Activated B cell treated with CpG ODN at 0.5 μM for 24 hours (primary cell): ENCODE measurements around the gene C1orf174. TPM values are rescaled to one million over a fixed set of nuclear protein-coding genes. Genes with fewer than 3 reads are reported as not detected.

Experiments
- ATAC-seq: fragments of 200-7000 bp; cut with Tn5 transposase; one replicate; pipeline ENCODE4 v1.10.0; 2021; ENCODE audit warnings: low read depth, mild to moderate bottlenecking, moderate library complexity
- CTCF ChIA-PET: fragments of 350-600 bp; sonication (Branson Sonifier 250); formaldehyde crosslinking; loops from one replicate; lab custom pipeline; 2021; ENCODE audit warnings: antibody characterized with exemption; lab: Charles Lee
- POLR2A ChIA-PET: fragments of 350-600 bp; sonication (Branson Sonifier 250); formaldehyde crosslinking; loops from one replicate; lab custom pipeline; 2021; ENCODE audit warnings: antibody characterized with exemption; lab: Charles Lee
- DNase-seq: peaks from one replicate; pipeline ENCODE4 v3.0.0; 2022
- H3K27ac Mint-ChIP-seq: one replicate; pipeline ENCODE4 v1.8.0; 2020; ENCODE audit warnings: mixed read lengths
- H3K27me3 Mint-ChIP-seq: one replicate; pipeline ENCODE4 v1.8.0; 2021; ENCODE audit warnings: mixed read lengths
- H3K36me3 Mint-ChIP-seq: one replicate; pipeline ENCODE4 v1.8.0; 2021; ENCODE audit warnings: low read depth, mixed read lengths
- H3K4me1 Mint-ChIP-seq: one replicate; pipeline ENCODE4 v1.8.0; 2021; ENCODE audit warnings: mixed read lengths
- H3K4me3 Mint-ChIP-seq: one replicate; pipeline ENCODE4 v1.8.0; 2020; ENCODE audit warnings: mild to moderate bottlenecking, mixed read lengths
- H3K9me3 Mint-ChIP-seq: one replicate; pipeline ENCODE4 v1.8.0; 2020; ENCODE audit warnings: mixed read lengths
- intact Hi-C: fragments of 100-400 bp; cut with micrococcal nuclease; formaldehyde crosslinking; loops from one replicate; pipeline ENCODE4 v1.15.1; 2024
- total RNA-seq: library from RNA; stranded (reverse); gene quantifications from 2 replicates; pipeline ENCODE4 v1.2.3, GENCODE V29; 2022
- TF ChIP-seq, protein P1 (sequence below): fragments of 200-600 bp; IDR thresholded peaks from one replicate; pipeline ENCODE4 v1.8.0; 2022; ENCODE audit warnings: antibody characterized with exemption, mild to moderate bottlenecking

C1orf174 gene
- total RNA-seq, 1 donor from 2014 or later, result 27.5 TPM

DNA sequence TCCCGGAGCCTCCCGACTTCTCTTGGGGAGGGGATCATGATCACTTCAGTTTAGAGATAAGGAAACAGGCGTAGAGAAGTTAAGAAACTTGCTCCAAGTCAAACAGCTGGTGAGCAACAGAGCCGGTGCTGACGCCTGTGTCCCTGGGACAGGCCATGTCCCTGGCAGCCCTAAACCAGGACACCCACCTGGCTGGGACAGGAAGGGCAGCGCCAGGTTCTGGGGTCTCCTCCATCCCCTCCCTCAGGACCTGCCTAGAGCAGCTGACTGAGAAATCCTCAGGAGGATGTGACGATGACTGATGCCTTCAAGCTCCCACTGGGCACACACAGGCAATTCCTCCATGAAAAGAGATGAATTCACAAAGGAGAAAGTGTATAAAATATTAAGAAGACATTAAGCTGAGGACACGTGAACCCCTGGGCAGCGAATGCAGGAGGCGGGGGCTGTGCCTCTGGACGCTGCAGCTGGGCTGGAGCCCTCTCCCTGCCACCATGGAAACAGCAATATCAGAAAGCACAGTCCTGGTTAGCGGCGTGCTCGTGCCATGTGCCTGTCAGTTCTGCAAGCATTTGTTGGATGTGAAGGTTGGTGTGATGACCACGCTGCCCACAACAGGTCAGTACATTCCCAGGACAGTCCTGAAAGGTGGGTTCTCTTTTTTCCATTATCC, 40.1 kb upstream of the C1orf174 start:
- H3K4me1 Mint-ChIP-seq, result no peaks in the 10 kb centered on the region
- ATAC-seq, result no peak
- peaks cover 3% of the 10 kb centered on the region for H3K36me3 Mint-ChIP-seq
- ChIA-PET CTCF (no interaction called here), POLR2A (interaction anchor here (0.6 kb wide), 1 partner anchor 67 kb away, joined by 4 read pairs; no protein-coding TSS in a partner anchor)
- H3K27me3 Mint-ChIP-seq, result peaks cover 7% of the 10 kb centered on the region
- no peak for DNase-seq
- intact Hi-C loops, result no loop called here
- H3K9me3 Mint-ChIP-seq, result peaks cover 8% of the 10 kb centered on the region
- no peak overlapping the region for H3K4me3 Mint-ChIP-seq
- TF ChIP-seq, protein P1, sequence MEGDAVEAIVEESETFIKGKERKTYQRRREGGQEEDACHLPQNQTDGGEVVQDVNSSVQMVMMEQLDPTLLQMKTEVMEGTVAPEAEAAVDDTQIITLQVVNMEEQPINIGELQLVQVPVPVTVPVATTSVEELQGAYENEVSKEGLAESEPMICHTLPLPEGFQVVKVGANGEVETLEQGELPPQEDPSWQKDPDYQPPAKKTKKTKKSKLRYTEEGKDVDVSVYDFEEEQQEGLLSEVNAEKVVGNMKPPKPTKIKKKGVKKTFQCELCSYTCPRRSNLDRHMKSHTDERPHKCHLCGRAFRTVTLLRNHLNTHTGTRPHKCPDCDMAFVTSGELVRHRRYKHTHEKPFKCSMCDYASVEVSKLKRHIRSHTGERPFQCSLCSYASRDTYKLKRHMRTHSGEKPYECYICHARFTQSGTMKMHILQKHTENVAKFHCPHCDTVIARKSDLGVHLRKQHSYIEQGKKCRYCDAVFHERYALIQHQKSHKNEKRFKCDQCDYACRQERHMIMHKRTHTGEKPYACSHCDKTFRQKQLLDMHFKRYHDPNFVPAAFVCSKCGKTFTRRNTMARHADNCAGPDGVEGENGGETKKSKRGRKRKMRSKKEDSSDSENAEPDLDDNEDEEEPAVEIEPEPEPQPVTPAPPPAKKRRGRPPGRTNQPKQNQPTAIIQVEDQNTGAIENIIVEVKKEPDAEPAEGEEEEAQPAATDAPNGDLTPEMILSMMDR, result no peak
- no peak overlapping the region for H3K27ac Mint-ChIP-seq

DNA sequence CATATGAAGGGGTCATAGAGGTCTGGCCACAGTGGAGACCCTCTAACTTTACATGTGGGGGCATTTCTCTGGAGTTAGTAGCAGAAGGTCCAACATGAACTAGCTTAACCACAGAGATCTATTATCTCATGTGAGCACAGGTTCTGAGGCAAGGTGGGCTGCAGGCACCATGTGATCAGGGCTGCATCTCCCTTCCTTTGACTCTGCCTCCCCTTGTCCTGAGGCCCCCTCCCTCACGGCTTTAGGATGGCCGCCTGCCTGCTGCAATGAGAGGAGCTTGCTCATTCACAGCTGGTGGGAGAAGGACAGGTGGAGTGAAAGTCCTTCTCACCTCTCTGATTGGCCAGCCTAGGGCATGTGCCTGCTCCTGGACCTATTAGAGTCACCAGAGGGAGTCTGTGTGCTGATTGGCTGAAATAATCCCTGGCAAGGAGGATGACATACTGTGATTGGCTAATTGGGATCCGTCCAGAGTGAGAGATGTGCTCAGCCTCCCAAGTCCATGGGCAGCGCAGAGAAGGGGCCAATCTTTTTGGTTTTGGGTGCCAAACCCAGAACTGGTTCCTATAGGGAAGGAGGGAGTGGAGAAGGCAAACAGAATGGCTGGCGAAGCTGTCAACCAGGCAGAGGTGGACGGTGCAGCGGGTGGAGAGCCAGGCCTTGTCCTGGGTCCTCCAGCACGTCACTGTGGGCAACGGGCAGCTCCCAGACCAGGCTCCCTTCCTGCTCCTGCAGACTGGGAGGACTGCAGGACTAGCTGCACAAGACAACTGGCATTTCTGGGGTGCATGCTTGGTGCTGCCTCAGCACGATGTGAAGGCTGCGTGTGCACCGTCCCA, 39.4 kb upstream of the C1orf174 start:
- peaks cover 3% of the 10 kb centered on the region for H3K36me3 Mint-ChIP-seq
- TF ChIP-seq, protein P1, result no peak
- ATAC-seq (no peak), DNase-seq (no peak)
- intact Hi-C loops, result no loop called here
- CTCF ChIA-PET, result no interaction called here
- H3K4me1 Mint-ChIP-seq, result no peaks in the 10 kb centered on the region
- POLR2A ChIA-PET, result no interaction called here
- H3K27me3 Mint-ChIP-seq, result peaks cover 10% of the 10 kb centered on the region
- no peak overlapping the region for H3K27ac Mint-ChIP-seq
- peaks cover 8% of the 10 kb centered on the region for H3K9me3 Mint-ChIP-seq
- H3K4me3 Mint-ChIP-seq, result no peak overlapping the region

DNA sequence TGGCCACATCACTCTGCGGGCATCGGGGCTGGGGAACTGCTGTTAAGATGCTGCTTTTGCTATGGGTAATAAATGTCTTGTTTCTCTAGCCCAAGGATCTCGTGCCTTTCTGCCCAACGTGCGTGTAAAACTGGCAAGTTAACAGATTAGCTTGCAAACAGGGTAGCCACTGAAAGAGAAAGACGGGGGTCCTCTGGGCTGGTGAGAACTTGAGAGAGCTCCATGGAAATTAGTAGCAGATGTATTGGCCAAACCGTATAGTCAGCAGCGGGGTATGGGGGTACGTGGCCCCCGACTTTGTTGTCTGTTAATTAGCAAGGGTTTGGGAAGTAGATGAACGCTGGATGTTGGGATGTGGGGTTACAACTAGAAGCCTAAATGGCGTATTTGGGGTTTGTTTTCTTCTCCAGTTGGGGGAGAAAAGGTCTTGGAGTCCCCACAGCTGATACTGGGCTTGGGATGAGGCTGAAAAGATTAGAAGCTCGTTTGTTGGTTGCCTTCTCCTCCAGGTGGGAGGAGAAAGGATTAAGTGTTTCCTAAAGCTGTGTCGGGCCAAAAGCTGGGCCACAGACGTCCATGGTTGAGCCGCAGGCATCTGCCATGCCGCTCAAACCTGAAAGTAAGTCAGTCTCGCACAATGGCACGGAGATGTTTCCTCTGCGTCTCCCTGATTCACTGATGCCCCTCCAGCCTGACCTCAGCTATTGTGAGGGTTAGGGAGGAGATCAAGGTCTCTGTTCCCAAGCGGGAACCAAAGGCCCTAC, 32.3 kb upstream of the C1orf174 start:
- CTCF ChIA-PET, result no interaction called here
- H3K27ac Mint-ChIP-seq, result no peak overlapping the region
- POLR2A ChIA-PET, result no interaction called here
- H3K4me1 Mint-ChIP-seq, result no peaks in the 10 kb centered on the region
- ATAC-seq (no peak), DNase-seq (no peak)
- H3K27me3 Mint-ChIP-seq, result peaks cover 8% of the 10 kb centered on the region
- peaks cover 3% of the 10 kb centered on the region for H3K36me3 Mint-ChIP-seq
- intact Hi-C loops, result no loop called here
- TF ChIP-seq, protein P1, result no peak
- H3K9me3 Mint-ChIP-seq, result peaks cover 5% of the 10 kb centered on the region
- no peak overlapping the region for H3K4me3 Mint-ChIP-seq

DNA sequence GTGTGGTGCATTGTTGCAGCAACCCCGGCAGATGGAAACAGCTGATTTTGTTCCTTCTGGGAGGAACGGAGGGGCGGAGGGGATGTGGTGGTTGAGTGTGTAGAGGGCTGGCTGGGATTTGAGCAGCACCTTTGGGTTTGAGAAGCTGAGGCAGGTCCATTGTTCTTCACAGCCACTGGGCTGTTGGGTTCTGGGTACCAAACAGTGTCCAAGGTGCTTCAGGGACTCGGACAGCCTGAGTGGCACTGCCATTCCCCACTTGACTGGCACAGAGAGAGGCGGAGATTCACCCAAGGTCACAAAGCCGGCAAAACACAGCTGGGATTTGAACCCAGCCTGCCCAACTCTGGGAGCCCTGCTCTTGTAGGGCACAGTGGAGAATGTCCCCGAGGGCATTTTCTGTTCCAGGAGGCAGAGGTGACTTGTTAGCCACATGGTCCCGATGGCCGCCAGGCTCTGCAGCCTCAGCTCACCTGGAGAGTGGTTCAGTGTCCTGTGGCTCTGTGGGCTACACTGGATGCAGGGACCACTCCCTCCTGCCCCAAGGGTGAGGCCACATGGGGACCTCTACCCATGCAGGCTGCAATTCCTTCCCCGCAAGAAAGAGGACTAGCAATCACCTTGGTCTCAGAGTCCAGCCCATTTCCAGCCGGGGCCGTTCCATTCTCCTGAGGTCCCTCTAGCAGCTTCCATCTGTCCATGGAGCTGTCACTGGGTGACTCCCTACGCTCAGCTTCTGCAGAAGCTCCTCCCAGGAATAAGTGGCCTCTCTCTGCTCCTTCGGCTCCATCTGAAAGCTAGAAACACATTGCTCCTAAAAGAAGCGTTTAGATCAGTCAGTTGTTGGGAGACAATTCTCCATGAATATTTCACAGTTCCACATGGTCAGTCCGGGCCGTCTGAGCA, 31.2 kb upstream of the C1orf174 start:
- Mint-ChIP-seq H3K27ac (no peak overlapping the region), H3K9me3 (no peaks in the 10 kb centered on the region)

More for the DNA sequence above, 31.2 kb upstream of the C1orf174 start:
- CTCF ChIA-PET, result no interaction called here
- POLR2A ChIA-PET, result no interaction called here
- DNase-seq, result no peak
- H3K4me3 Mint-ChIP-seq, result no peak overlapping the region
- no peaks in the 10 kb centered on the region for H3K36me3 Mint-ChIP-seq
- intact Hi-C loops, result no loop called here
- peaks cover 6% of the 10 kb centered on the region for H3K27me3 Mint-ChIP-seq
- no peaks in the 10 kb centered on the region for H3K4me1 Mint-ChIP-seq
- no peak for ATAC-seq
- TF ChIP-seq, protein P1, result no peak
